ENCODE results near the gene ABCA13.

ABCA13 gene

GRCh38 chr7:48350515-48350914, 179.3 kb downstream of the ABCA13 start:
- no peak for TF ChIP-seq CTCF (IDR thresholded peaks at IDR 0.05; ENCODE audit: extremely low read depth, insufficient read depth, missing control alignments)
- DNase-seq (ENCODE audit: low spot score) = no peak
- in situ Hi-C loops (cut with MboI; ENCODE audit: low pct_unique_long_range_greater_than_20kb, low sequenced_read_pairs, unreplicated experiment) = no loop called here

DNA sequence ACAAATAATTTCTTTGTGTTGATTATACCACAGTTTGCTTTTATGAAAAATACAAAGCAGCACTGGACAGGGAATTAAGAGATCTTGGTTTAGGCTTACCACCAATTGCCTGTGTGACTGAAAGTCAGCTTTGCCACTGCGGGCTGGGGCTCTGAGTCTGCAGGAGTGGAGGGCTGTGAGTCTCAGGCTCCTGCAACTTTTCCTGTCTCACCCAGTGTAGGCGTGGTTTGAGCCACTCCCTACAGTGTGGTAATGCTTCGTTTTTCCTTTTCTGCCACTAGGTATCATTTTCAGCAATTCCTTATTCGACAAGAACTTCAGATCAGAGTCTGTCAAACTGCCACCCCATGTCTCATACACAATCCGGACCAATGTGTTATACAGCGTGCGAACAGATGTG, 180.6 kb downstream of the ABCA13 start:
- no peak for TF ChIP-seq CTCF (IDR thresholded peaks at IDR 0.05; ENCODE audit: extremely low read depth, insufficient read depth, missing control alignments)
- no peak for DNase-seq (ENCODE audit: low spot score)
- in situ Hi-C loops (cut with MboI; ENCODE audit: low pct_unique_long_range_greater_than_20kb, low sequenced_read_pairs, unreplicated experiment) = no loop called here

GRCh38 chr7:48355346-48355745, 184.1 kb downstream of the ABCA13 start:
- TF ChIP-seq CTCF (IDR thresholded peaks at IDR 0.05; ENCODE audit: extremely low read depth, insufficient read depth, missing control alignments) = no peak
- in situ Hi-C loops (cut with MboI; ENCODE audit: low pct_unique_long_range_greater_than_20kb, low sequenced_read_pairs, unreplicated experiment) = no loop called here
- DNase-seq (ENCODE audit: low spot score) = no peak

GRCh38 chr7:48360574-48360973, 189.3 kb downstream of the ABCA13 start:
- no peak for TF ChIP-seq CTCF (IDR thresholded peaks at IDR 0.05; ENCODE audit: extremely low read depth, insufficient read depth, missing control alignments)
- in situ Hi-C loops (cut with MboI; ENCODE audit: low pct_unique_long_range_greater_than_20kb, low sequenced_read_pairs, unreplicated experiment) = no loop called here
- no peak for DNase-seq (ENCODE audit: low spot score)

GRCh38 chr7:48363174-48363573, 191.9 kb downstream of the ABCA13 start:
- no peak for TF ChIP-seq CTCF (IDR thresholded peaks at IDR 0.05; ENCODE audit: extremely low read depth, insufficient read depth, missing control alignments)
- DNase-seq (ENCODE audit: low spot score) = no peak
- in situ Hi-C loops (cut with MboI; ENCODE audit: low pct_unique_long_range_greater_than_20kb, low sequenced_read_pairs, unreplicated experiment) = no loop called here

DNA sequence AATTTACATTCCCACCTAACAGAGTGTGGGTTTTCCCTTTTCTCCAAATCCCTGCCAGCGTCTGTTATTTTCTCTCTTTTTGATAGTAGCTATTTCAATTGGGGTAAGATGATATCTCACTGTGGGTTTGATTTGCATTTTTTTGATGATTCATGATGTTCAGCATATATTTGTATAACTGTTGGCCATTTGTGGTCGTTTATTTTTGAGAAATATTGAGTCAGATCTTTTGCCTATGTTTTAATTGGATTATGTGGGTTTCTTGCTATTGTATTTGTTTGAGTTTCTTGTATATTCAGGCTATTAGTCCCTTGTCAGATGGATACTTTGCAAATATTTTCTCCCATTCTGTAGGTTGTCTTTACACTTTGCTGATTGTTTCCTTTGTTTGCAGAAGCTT, 193.8 kb downstream of the ABCA13 start:
- TF ChIP-seq CTCF (IDR thresholded peaks at IDR 0.05; ENCODE audit: extremely low read depth, insufficient read depth, missing control alignments) = no peak
- DNase-seq (ENCODE audit: low spot score) = no peak
- in situ Hi-C loops (cut with MboI; ENCODE audit: low pct_unique_long_range_greater_than_20kb, low sequenced_read_pairs, unreplicated experiment) = no loop called here

DNA sequence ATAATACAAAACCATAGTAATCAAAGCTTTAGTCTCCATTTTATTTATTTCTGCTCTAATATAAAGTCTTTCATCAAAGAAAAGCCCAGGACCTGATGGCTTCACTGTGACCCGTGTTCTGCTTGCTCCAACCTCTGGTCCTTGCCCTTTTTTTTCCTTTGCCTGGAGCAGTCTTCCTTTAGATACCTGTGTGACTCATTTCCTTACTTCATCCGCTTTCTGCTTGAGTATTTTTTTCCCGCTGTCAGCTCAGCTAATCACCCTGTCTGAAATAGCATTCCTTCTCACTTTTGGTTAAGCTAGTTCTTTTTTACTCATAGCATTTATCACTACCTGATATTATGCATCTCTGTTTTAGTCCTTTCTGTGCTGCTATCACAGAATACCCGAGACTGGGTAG, 194.8 kb downstream of the ABCA13 start:
- in situ Hi-C loops (cut with MboI; ENCODE audit: low pct_unique_long_range_greater_than_20kb, low sequenced_read_pairs, unreplicated experiment) = no loop called here
- no peak for TF ChIP-seq CTCF (IDR thresholded peaks at IDR 0.05; ENCODE audit: extremely low read depth, insufficient read depth, missing control alignments)

More for the DNA sequence above, 194.8 kb downstream of the ABCA13 start:
- no peak for DNase-seq (ENCODE audit: low spot score)

Data from GM13977 (cell line).